ENCODE data around the gene C6orf89.
"Not testable (repeated sequence)": the region's sequence is repeated elsewhere in the genome, so short reads cannot be mapped to it uniquely, and the experiment has no call there.

The C6orf89 gene

GRCh38 chr6:36888654-36889481, 3.1 kb downstream of the C6orf89 start:
- H3K27me3 Mint-ChIP-seq (ENCODE audit: low read depth), result no peaks in the 10 kb centered on the region
- H3K4me3 Mint-ChIP-seq, result no peak overlapping the region
- peaks cover 23% of the 10 kb centered on the region for H3K4me1 Mint-ChIP-seq
- no peaks in the 10 kb centered on the region for H3K36me3 Mint-ChIP-seq (ENCODE audit: low read depth)
- no peak for TF ChIP-seq CTCF (IDR thresholded peaks at IDR 0.05; ENCODE audit: unreplicated experiment in 3 of 3)
- no peaks in the 10 kb centered on the region for H3K9me3 Mint-ChIP-seq
- no peak overlapping the region for H3K27ac Mint-ChIP-seq

GRCh38 chr6:36890112-36890663, 4.4 kb downstream of the C6orf89 start:
- no peaks in the 10 kb centered on the region for H3K27me3 Mint-ChIP-seq (ENCODE audit: low read depth)
- H3K4me3 Mint-ChIP-seq, result peak overlapping the region in 1 of 3 experiments; percentile 34
- no peaks in the 10 kb centered on the region for H3K9me3 Mint-ChIP-seq

GRCh38 chr6:36891153-36891552, 5.4 kb downstream of the C6orf89 start:
- not testable (repeated sequence) for H3K27me3 Mint-ChIP-seq (ENCODE audit: low read depth); H3K4me3 Mint-ChIP-seq; H3K27ac Mint-ChIP-seq; H3K9me3 Mint-ChIP-seq
- peaks cover 26% of the 10 kb centered on the region for H3K4me1 Mint-ChIP-seq
- H3K36me3 Mint-ChIP-seq (ENCODE audit: low read depth), result peaks cover 12% of the 10 kb centered on the region

More at GRCh38 chr6:36890112-36890663, 4.4 kb downstream of the C6orf89 start:
- H3K4me1 Mint-ChIP-seq, result peaks cover 24% of the 10 kb centered on the region
- H3K36me3 Mint-ChIP-seq (ENCODE audit: low read depth), result peaks cover 8% of the 10 kb centered on the region
- no peak overlapping the region for H3K27ac Mint-ChIP-seq
- no peak for TF ChIP-seq CTCF (IDR thresholded peaks at IDR 0.05; ENCODE audit: unreplicated experiment in 3 of 3)

- H3K27ac Mint-ChIP-seq, result no peak overlapping the region
- peaks cover 8% of the 10 kb centered on the region for H3K4me1 Mint-ChIP-seq
- H3K36me3 Mint-ChIP-seq (ENCODE audit: low read depth), result peaks cover 25% of the 10 kb centered on the region
- no peaks in the 10 kb centered on the region for H3K27me3 Mint-ChIP-seq (ENCODE audit: low read depth)
- no peak for TF ChIP-seq CTCF (IDR thresholded peaks at IDR 0.05; ENCODE audit: unreplicated experiment in 3 of 3)
- no peaks in the 10 kb centered on the region for H3K9me3 Mint-ChIP-seq
- H3K4me3 Mint-ChIP-seq, result no peak overlapping the region
Measured at GRCh38 chr6:36893976-36894932, 8.5 kb downstream of the C6orf89 start.

GRCh38 chr6:36897609-36898008, 11.9 kb downstream of the C6orf89 start:
- Mint-ChIP-seq H3K9me3 (no peaks in the 10 kb centered on the region), H3K4me1 (peaks cover 8% of the 10 kb centered on the region), H3K27ac (no peak overlapping the region), H3K4me3 (no peak overlapping the region), H3K36me3 (ENCODE audit: low read depth) (peaks cover 34% of the 10 kb centered on the region), H3K27me3 (ENCODE audit: low read depth) (no peaks in the 10 kb centered on the region)
- peak in 2 of 3 experiments; percentile 9 to 11 for TF ChIP-seq CTCF (IDR thresholded peaks at IDR 0.05; ENCODE audit: unreplicated experiment in 3 of 3)

- Mint-ChIP-seq H3K4me1 (peaks cover 9% of the 10 kb centered on the region), H3K27me3 (ENCODE audit: low read depth) (peaks cover 3% of the 10 kb centered on the region), H3K27ac (no peak overlapping the region), H3K9me3 (no peaks in the 10 kb centered on the region), H3K36me3 (ENCODE audit: low read depth) (peaks cover 42% of the 10 kb centered on the region), H3K4me3 (no peak overlapping the region)
- TF ChIP-seq CTCF (IDR thresholded peaks at IDR 0.05; ENCODE audit: unreplicated experiment in 3 of 3), result no peak
Measured at GRCh38 chr6:36904114-36904513, 18.4 kb downstream of the C6orf89 start.

All from nephron (organoid).